Gastroesophageal sphincter (tissue), 3 donors: ENCODE data around the gene RASIP1.

Source experiments
- EP300 ChIP-seq: sonication (generic); formaldehyde crosslinking; IDR thresholded peaks from one replicate; pipeline ENCODE4 v1.6.1; 2017; ENCODE audit warnings: antibody characterized with exemption, mild to moderate bottlenecking
- POLR2A ChIP-seq, 2 donors: fragments of 450-650 bp; IDR thresholded peaks; one replicate each; pipeline ENCODE4 v1.6.1; 2017; ENCODE audit warnings: antibody characterized with exemption in 2 of 2, mild to moderate bottlenecking in 2 of 2, moderate library complexity in 1 of 2
- POLR2AphosphoS5 ChIP-seq: sonication (generic); formaldehyde crosslinking; IDR thresholded peaks from one replicate; pipeline ENCODE4 v1.6.1; 2017; ENCODE audit warnings: antibody characterized with exemption
- TF ChIP-seq, protein P1 (sequence below), 4 experiments: fragments of 200-600 bp in 2 of 4; fragments of 450-650 bp in 2 of 4; sonication (generic) in 1 of 4; IDR thresholded peaks; one replicate each; pipeline ENCODE4 v1.5.1; 2017 to 2019; ENCODE audit warnings: antibody characterized with exemption in 4 of 4, mild to moderate bottlenecking in 2 of 4, moderate library complexity in 2 of 4

DNA sequence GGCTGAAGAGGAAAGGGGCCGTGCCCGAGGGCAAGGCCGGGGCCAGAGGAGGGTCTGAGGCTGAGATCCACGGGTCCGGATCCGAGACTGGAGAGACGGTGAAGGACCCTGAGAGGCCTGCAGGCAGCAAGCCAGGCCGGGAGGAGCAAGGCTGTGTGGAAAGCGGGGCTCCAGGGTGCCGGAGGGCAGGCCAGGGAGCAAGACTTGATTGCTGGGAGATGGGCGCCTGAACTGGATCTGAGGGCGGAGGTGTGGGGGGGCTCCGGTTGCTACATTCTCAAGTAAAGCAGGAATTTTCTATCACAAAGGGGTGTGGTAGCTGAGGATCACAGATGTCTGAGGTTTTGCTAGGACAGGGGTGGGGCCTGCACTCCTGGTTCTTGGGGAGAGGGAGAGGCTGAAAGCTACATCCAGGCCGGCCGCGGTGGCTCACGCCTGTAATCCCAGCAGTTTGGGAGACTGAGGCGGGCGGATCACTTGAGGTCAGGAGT is 24.7 kb downstream of the RASIP1 start:
- TF ChIP-seq, protein P1, sequence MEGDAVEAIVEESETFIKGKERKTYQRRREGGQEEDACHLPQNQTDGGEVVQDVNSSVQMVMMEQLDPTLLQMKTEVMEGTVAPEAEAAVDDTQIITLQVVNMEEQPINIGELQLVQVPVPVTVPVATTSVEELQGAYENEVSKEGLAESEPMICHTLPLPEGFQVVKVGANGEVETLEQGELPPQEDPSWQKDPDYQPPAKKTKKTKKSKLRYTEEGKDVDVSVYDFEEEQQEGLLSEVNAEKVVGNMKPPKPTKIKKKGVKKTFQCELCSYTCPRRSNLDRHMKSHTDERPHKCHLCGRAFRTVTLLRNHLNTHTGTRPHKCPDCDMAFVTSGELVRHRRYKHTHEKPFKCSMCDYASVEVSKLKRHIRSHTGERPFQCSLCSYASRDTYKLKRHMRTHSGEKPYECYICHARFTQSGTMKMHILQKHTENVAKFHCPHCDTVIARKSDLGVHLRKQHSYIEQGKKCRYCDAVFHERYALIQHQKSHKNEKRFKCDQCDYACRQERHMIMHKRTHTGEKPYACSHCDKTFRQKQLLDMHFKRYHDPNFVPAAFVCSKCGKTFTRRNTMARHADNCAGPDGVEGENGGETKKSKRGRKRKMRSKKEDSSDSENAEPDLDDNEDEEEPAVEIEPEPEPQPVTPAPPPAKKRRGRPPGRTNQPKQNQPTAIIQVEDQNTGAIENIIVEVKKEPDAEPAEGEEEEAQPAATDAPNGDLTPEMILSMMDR (IDR thresholded peaks at IDR 0.05) = no peak
- TF ChIP-seq POLR2A (IDR thresholded peaks at IDR 0.05) (no peak), EP300 (no peak), POLR2AphosphoS5 (no peak)
